Ovary (tissue), 3 donors: Measurements from ENCODE around the gene DUSP7.

Source experiments
- EP300 ChIP-seq: sonication (generic); formaldehyde crosslinking; IDR thresholded peaks from one replicate; pipeline ENCODE4 v1.6.1; 2017; ENCODE audit warnings: antibody characterized with exemption
- POLR2A ChIP-seq: fragments of 450-650 bp; IDR thresholded peaks from one replicate; pipeline ENCODE4 v1.6.1; 2017; ENCODE audit warnings: antibody characterized with exemption, mild to moderate bottlenecking, moderate library complexity
- TF ChIP-seq, protein P1 (sequence below), 3 donors: fragments of 450-650 bp in 2 of 3; fragments of 200-600 bp in 1 of 3; IDR thresholded peaks; one replicate each; pipeline versions ENCODE4 v1.5.1 to v1.8.0; 2016 to 2022; ENCODE audit warnings: antibody characterized with exemption in 3 of 3, mild to moderate bottlenecking in 1 of 3
- donor health status: DM: no; HTN: no; CAD: no.

DNA sequence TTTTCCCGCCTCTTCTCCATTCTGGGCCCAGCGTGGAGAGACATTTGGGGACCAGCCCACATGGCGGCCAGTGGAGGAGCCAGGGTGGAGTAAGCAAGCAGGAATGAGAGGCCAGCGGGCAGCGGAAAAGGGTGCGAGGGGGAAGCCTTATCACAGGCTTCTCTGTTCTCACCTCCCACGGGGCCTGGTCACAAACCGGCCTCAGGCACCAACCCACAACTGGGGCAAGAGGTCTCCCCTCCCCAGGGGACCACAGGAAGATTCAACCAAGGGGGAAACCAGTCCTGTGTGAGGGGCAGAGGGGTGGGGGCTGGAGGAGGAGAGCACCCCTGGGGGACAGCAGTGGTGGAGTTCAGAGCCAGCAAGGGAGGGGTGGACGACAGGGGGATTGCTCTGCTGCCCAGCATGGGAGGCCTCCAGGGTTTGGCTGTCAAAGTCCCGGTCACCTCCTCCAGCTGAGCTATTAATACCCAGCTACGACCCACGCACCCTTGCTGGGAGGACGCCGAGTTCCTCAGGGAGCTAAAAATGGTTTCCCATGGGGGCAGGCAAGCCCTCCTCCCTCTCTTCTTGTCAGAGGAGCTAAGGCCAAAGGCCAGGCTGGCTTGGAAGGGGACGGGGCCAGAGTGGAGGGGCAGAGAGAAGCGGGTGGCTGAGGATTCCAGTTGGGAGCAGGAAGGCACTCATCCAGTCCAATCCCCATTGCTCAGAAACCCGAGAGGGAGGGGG lies 36.9 kb downstream of the DUSP7 start:
- TF ChIP-seq, protein P1, sequence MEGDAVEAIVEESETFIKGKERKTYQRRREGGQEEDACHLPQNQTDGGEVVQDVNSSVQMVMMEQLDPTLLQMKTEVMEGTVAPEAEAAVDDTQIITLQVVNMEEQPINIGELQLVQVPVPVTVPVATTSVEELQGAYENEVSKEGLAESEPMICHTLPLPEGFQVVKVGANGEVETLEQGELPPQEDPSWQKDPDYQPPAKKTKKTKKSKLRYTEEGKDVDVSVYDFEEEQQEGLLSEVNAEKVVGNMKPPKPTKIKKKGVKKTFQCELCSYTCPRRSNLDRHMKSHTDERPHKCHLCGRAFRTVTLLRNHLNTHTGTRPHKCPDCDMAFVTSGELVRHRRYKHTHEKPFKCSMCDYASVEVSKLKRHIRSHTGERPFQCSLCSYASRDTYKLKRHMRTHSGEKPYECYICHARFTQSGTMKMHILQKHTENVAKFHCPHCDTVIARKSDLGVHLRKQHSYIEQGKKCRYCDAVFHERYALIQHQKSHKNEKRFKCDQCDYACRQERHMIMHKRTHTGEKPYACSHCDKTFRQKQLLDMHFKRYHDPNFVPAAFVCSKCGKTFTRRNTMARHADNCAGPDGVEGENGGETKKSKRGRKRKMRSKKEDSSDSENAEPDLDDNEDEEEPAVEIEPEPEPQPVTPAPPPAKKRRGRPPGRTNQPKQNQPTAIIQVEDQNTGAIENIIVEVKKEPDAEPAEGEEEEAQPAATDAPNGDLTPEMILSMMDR (IDR thresholded peaks at IDR 0.05), result no peak
- TF ChIP-seq EP300, result peak; percentile 66
- no peak for TF ChIP-seq POLR2A
